ENCODE results near the gene ELAVL1.

The ELAVL1 gene

GRCh38 chr19:8045872-8046568 is 40.6 kb upstream of the ELAVL1 start:
- Histone ChIP-seq H3K27me3 (peaks cover 26% of the 10 kb centered on the region), H3K27ac (no peak overlapping the region), H3K9me3 (no peaks in the 10 kb centered on the region), H3K4me3 (ENCODE audit: low read depth in 1 of 2, low read length in 1 of 2) (no peak overlapping the region), H3K36me3 (no peaks in the 10 kb centered on the region), H3K4me1 (ENCODE audit: control insufficient read depth in 1 of 2, insufficient read depth in 1 of 2, low read depth in 1 of 2, low read length in 1 of 2) (peaks cover 8 to 9% of the 10 kb centered on the region in 2 experiments)
- no peak for TF ChIP-seq CTCF (IDR thresholded peaks at IDR 0.05)

GRCh38 chr19:8044018-8044417 is 38.6 kb upstream of the ELAVL1 start:
- Histone ChIP-seq H3K27ac (no peak overlapping the region), H3K36me3 (no peaks in the 10 kb centered on the region), H3K27me3 (peaks cover 6% of the 10 kb centered on the region), H3K4me3 (ENCODE audit: low read depth in 1 of 2, low read length in 1 of 2) (no peak overlapping the region), H3K9me3 (no peaks in the 10 kb centered on the region), H3K4me1 (ENCODE audit: control insufficient read depth in 1 of 2, insufficient read depth in 1 of 2, low read depth in 1 of 2, low read length in 1 of 2) (no peaks in the 10 kb centered on the region)
- TF ChIP-seq CTCF (IDR thresholded peaks at IDR 0.05) = no peak

- no peaks in the 10 kb centered on the region for H3K4me1 ChIP-seq (ENCODE audit: control insufficient read depth in 1 of 2, insufficient read depth in 1 of 2, low read depth in 1 of 2, low read length in 1 of 2)
- no peak overlapping the region for H3K27ac ChIP-seq
- H3K27me3 ChIP-seq = peaks cover 4% of the 10 kb centered on the region
- H3K4me3 ChIP-seq (ENCODE audit: low read depth in 1 of 2, low read length in 1 of 2) = no peak overlapping the region
- no peaks in the 10 kb centered on the region for H3K9me3 ChIP-seq
- H3K36me3 ChIP-seq = no peaks in the 10 kb centered on the region
- TF ChIP-seq CTCF (IDR thresholded peaks at IDR 0.05) = no peak
These were observed 37.5 kb upstream of the ELAVL1 start for GRCh38 chr19:8042900-8043299.

- H3K27me3 ChIP-seq = peaks cover 4% of the 10 kb centered on the region
- no peak overlapping the region for H3K27ac ChIP-seq
- no peaks in the 10 kb centered on the region for H3K9me3 ChIP-seq
- H3K4me1 ChIP-seq (ENCODE audit: control insufficient read depth in 1 of 2, insufficient read depth in 1 of 2, low read depth in 1 of 2, low read length in 1 of 2) = no peaks in the 10 kb centered on the region
- H3K36me3 ChIP-seq = no peaks in the 10 kb centered on the region
- H3K4me3 ChIP-seq (ENCODE audit: low read depth in 1 of 2, low read length in 1 of 2) = no peak overlapping the region
- TF ChIP-seq CTCF (IDR thresholded peaks at IDR 0.05) = no peak
These were observed 36.1 kb upstream of the ELAVL1 start for GRCh38 chr19:8041531-8041931.

- no peak for TF ChIP-seq CTCF (IDR thresholded peaks at IDR 0.05)
- H3K4me3 ChIP-seq (ENCODE audit: low read depth in 1 of 2, low read length in 1 of 2) = no peak overlapping the region
- no peak overlapping the region for H3K27ac ChIP-seq
- no peaks in the 10 kb centered on the region for H3K9me3 ChIP-seq
- H3K27me3 ChIP-seq = peaks cover under 1% of the 10 kb centered on the region
- no peaks in the 10 kb centered on the region for H3K4me1 ChIP-seq (ENCODE audit: control insufficient read depth in 1 of 2, insufficient read depth in 1 of 2, low read depth in 1 of 2, low read length in 1 of 2)
- H3K36me3 ChIP-seq = no peaks in the 10 kb centered on the region
These were observed 33.8 kb upstream of the ELAVL1 start for GRCh38 chr19:8039231-8039630.

Measured in neutrophil (primary cell).